Stimulated activated CD8-positive, alpha-beta memory T cell treated with anti-CD3 and anti-CD28 coated beads, Interleukin-4, amount 100 ng/mL, for 4 hours (primary cell): ENCODE data around the gene CASZ1.

Experiments used
- DNase-seq, 2 donors: peaks; one replicate each; pipeline ENCODE4 v3.0.0-alpha.2; 2020; ENCODE audit warnings: low read depth in 2 of 2, low spot score in 1 of 2

CASZ1 gene

DNA sequence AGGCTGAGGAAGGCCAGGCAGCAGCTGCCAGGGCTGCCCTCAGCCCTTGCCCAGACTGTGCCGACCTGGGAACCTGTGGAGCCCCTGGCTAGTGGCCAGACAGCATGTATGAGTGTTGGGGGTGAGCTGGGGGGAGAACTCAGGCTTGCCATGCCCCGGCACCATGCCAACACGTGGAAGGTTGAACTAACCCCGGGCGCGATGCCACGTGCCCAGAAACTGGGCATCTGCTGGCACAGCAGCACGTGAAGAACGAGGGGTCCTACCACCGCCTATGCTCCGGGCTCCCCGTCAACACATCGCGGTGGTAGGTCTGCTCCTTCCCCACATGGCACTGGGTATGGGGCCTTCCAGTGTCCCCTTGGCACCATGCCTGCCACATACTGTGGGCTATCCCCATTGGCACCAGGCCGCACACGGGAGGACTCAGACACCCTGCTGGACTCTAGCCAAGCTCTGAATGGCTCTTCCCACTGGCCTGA is 68.7 kb downstream of the CASZ1 start:
- DNase-seq: no peak

GRCh38 chr1:10726355-10726754 is 70.1 kb downstream of the CASZ1 start:
- no peak for DNase-seq

DNA sequence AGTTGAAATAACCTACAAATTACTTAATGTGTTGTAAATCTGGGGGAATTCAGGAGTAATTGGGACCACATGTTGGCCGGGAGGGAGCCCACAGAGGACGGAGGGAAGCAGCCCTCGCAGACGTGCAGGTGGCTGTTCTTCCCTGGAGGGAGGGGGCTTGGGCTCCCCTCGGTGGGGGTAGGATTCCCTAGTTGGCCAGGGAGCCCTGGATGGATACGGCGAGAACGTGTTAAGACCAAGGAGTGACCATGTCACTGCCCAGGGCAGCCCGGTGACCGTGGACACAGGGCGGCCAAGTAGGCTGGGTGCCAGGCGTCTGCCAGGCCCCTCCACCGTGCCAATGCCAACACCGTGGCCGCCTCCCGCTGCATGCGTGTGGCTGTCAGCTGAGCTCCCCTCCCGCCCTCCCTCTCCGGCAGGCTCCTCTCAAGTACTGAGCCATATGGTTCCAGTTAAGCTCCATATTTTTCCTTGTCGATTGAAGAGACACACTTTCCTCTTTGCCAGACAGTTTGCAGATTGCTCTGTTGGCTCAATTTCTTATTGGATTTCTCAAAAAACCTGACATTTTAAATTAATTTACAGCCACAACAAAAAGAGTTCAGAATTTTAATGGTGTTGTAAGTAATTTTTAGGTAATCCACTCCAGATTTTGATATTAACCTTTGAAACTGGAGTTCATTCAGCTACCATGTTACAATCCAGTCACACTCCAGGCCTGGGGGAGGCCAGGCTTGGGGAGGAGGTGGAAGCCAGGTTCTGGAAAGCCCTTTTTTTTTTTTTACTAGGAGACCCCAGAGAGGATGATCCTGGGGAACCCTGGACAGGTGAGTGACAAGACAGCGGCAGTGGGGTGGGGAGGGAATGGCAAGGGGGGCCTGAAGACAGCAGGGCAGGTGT is 71.2 kb downstream of the CASZ1 start:
- DNase-seq: no peak

DNA sequence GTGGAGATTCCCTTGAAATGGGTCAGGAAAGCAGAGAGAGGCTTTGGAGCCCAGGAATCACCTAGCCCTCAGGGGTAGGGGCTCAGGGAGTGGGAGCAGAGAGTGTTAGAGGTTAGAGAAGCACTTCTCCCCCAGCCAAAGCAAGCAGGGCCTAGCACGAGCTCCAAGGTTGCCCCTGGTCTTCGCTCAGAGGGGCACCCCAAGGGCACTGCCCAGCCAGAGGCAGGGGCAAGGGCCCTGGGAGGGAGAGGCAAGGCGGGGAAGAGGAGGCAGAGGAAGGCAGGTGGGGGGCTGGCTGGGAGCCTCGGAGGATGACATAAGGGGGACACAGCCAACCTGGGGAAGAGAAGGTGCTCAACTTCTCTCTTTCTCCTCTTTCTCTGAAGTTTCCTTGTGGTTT is 71.9 kb downstream of the CASZ1 start:
- no peak for DNase-seq

- DNase-seq: no peak
Measured at GRCh38 chr1:10724052-10724494, 72.4 kb downstream of the CASZ1 start.

- no peak for DNase-seq
Measured at GRCh38 chr1:10723317-10723716, 73.1 kb downstream of the CASZ1 start.

DNA sequence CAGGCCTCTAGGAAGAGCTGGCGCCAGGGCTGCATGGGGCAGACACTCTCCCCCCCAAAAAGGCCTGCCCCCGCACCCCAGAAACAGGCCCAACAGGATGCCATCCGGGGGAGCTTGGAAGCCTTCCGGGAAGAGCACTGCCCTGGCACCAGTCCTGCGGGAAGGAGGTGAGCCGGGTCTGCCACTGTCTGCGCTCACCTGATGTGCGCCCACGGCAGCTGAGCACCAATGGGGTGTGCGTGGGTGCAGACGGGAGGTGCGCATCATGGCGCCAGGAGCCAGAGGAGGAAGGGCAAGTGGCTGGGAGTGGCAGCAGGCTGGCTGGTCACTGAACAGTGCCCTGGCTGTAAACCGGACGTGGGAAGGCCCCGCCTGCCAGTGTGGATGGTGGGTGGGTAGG is 73.6 kb downstream of the CASZ1 start:
- DNase-seq: no peak

- no peak for DNase-seq
Measured at GRCh38 chr1:10721381-10722321, 74.8 kb downstream of the CASZ1 start.

DNA sequence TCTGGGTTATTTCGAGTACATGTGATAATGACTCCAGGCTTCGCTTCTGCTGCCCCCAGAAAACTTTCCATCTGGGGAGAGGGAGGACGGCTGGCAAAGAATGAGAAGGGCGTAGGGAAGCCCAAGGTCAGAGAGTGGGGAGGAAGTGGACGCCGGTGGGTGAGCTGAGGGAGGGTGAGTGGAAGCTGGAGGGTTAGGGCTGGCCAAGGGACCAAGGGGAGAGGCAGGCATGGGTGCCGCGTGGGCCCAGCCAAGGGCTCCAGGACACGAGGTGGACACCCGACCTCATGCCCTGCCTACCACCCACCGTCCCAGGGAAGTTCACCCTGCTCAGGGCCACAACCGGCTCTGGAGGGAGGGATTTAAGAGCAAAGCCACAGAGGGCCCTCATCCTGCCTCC is 75.8 kb downstream of the CASZ1 start:
- no peak for DNase-seq

- no peak for DNase-seq
Measured at GRCh38 chr1:10718083-10718415, 78.4 kb downstream of the CASZ1 start.

DNA sequence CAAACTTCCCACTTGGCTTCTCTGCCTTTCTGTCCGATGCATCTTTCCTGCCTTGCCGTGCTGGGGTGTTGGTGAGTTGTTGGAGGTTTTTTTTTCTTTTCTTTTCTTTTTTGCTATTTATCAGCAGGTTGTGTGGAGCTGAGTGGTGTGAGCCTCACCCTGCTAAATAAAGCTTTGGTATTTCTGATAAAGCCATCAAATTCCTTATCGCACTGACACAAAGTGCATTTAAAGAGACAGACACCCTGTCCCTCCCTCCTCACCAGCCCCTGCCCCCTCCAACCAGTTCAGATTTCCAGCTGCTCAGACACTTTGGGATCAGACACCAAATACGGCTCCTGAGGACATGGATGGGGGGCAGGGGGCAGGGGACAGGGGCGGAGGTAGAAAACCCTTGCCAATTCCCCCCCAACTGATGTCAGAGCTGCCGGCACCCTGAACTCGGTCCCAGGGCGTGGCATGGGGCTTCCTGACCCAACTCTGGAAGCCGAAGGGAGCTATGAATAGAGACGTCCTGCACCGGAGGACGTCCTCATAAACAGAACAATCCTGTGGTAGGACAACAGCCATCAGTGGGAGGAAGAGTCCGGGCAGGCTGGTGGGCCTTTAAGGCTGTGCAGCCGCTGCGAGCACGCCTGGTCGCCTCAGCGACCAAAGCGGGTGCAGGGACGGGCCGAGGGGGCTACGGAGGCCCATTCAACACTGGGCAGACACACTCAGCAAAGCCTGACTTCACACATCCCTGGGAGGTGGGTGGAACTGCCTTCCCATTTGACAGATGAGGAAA is 79.0 kb downstream of the CASZ1 start:
- no peak for DNase-seq

- DNase-seq: no peak
Measured at GRCh38 chr1:10716840-10717239, 79.6 kb downstream of the CASZ1 start.

GRCh38 chr1:10714337-10715114 is 81.9 kb downstream of the CASZ1 start:
- no peak for DNase-seq

GRCh38 chr1:10713614-10714013 is 82.8 kb downstream of the CASZ1 start:
- no peak for DNase-seq

- DNase-seq: no peak
Measured at GRCh38 chr1:10712568-10713362, 83.7 kb downstream of the CASZ1 start.

- DNase-seq: no peak
Measured at GRCh38 chr1:10710489-10710888, 86.0 kb downstream of the CASZ1 start.

DNA sequence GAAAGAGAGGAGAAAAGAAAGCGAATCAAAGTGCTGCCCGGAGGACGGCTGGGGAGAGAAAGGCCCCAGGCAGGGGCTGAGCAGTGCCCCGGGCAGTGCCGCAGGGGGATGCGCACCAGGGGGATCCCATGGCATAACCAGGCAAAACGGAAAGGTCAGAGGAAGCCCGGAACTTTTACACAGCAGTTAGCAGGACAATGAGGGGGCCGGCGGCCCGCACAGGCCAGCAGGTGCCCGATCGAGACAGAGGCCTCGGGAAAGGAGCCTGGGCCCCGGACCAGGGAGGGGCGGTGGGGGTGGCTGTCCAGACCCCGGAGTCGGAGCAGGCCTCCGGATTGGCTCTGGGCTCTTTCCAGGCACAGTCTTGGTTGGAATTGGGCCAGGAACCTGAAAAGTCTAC is 86.8 kb downstream of the CASZ1 start:
- no peak for DNase-seq

GRCh38 chr1:10709165-10709564 is 87.3 kb downstream of the CASZ1 start:
- no peak for DNase-seq

GRCh38 chr1:10708757-10709156 is 87.7 kb downstream of the CASZ1 start:
- no peak for DNase-seq

DNA sequence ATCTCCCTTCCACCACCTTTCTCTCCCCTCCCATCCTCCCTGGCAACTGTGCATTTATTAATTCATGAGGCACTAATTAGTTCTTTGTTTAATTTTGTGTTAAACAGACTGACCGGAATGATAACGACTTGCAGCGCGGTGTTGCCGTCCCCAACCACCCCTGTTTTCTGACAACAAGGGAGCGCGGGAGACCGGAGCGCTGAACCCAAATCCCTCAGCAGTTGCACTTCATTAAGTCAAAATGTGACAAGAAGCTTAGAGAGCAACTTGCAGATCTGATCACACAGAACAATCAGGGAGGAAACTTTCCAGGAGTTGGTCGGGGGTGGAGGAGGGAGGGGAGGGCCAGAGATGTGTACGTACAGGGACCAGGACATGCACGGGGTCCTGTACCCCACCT is 89.2 kb downstream of the CASZ1 start:
- no peak for DNase-seq
